ENCODE data around the gene ATAD3A.

GRCh38 chr1:1463312-1463711 lies 48.6 kb upstream of the ATAD3A start:
- no peak for TF ChIP-seq POLR2AphosphoS5 (IDR thresholded peaks at IDR 0.05)
- no peak for TF ChIP-seq CTCF (IDR thresholded peaks at IDR 0.05)
- TF ChIP-seq POLR2A (IDR thresholded peaks at IDR 0.05), result no peak
